Suppressor macrophage (primary cell): ENCODE data around the gene EPB41L2.
"Not testable (repeated sequence)": the region's sequence is repeated elsewhere in the genome, so short reads cannot be mapped to it uniquely, and the experiment has no call there.

ENCODE experiments used
- DNase-seq, 4 experiments: peaks; one replicate each; pipeline ENCODE4 v3.0.0-alpha.2; 2020 to 2022
- total RNA-seq, 17 experiments: gene quantifications; one replicate each; lab custom pipeline; 2026; ENCODE audit warnings: mixed read lengths in 6 of 17, inconsistent platforms in 3 of 17; lab: John Stamatoyannopoulos, UW

The EPB41L2 gene
- total RNA-seq = 45.9 to 156 (median 93.7) reads per million in 17 experiments

DNA sequence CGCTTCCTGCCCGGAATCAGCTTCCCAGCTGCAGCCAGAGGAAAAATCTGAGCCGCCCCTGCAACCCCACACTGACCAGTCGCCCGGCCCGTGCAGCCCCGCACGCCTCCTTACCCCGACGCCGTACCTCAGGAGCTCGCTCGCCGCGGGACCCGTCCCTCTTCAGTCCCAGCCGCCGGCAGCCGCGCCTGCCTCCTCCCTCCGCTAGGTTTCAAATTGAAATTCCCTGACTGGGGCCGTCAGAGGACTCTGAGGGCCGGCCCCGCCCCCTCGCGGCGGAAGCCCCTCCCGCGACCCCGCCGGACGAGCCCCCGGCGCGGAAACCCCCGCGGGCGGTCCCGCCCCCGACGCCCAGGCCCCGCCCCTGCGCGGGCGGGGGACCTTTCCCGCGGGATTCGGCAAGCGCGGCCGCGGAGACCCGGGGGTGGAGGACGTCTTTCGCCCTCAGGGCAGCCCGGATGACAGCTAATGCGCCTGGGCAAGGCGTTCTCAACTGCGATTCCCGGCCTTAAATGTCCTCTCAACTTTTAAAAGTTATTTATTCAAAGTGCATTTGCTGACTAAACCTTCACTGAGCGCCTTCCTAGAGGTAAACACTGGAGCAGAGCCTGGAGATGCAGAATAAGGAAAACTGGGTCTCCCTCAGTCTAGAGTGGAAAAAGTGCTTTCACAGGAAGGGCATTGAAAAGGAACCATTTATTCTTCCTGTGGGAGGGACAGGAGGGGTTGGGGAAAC lies at the start of gene EPB41L2:
Gene EPB41L2 (minus strand): TSS at position 218 of the 736 bp plus-strand sequence. CDS start 106,760 bp downstream, outside the sequence.
- peak; percentile 92 to 98 (median 95) for DNase-seq

- DNase-seq = no peak
These were observed 49.2 kb upstream of the EPB41L2 start for GRCh38 chr6:131112249-131112648.

- DNase-seq = peak in 1 of 4 experiments; percentile 2
These were observed 44.1 kb upstream of the EPB41L2 start for GRCh38 chr6:131107151-131107550.

DNA sequence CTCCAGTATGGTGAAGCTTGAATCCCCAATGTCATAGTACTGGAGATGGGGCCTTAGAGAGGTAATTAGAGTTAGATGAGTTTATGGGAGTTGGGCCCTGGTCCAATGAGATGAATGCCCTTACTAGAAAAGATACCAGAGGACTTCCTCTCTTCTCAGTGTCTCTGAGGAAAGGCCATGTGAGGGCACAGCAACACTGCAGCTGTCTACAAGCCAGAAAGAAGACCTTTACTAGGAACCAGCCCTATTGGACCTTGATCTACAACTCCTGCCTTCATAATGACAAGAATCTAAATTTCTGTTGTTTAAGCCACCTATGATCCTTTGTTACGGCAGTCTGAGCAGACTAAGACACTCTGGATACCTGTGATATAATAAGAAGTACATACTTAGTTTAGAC lies 40.9 kb upstream of the EPB41L2 start:
- peak in 2 of 4 experiments; percentile 16 to 18 for DNase-seq

DNA sequence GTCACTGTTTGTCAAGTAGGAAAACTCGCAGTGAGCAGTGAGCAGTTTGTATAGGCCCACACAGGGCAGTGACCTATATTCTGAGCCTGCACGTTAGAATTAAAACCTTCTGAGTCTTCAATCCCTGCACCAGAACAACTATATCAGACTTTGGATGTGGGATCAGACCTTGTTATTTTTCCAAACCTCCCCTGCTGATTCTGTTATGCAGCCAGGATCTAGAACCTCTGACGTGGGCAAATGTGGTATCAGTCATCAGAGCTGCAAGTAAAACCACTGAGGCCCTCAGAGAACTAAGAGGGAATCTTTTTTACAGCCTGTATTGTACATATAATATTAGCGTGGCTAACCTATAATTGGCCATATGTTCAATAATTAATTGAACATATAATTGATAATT lies 40.3 kb upstream of the EPB41L2 start:
- no peak for DNase-seq

- DNase-seq = no peak
These were observed 39.1 kb upstream of the EPB41L2 start for GRCh38 chr6:131101911-131102680.

- no peak for DNase-seq
These were observed 33.7 kb upstream of the EPB41L2 start for GRCh38 chr6:131096786-131097185.

DNA sequence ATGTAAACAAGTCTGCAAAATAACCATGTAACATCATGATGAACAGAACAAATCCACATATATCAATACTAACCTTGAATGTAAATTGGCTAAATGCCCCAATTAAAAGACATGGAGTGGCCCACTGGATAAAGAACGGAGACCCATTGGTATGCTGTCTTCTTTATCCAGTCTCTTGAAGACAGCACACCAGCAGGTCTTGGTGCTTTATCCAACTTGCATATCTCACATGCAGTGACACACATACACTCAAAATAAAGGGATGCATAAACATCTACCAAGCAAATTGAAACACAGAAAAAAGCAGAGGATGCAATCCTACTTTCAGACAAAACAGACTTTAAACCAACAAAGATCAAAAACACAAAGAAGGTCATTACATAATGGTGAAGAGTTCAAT lies 30.3 kb upstream of the EPB41L2 start:
- no peak for DNase-seq

DNA sequence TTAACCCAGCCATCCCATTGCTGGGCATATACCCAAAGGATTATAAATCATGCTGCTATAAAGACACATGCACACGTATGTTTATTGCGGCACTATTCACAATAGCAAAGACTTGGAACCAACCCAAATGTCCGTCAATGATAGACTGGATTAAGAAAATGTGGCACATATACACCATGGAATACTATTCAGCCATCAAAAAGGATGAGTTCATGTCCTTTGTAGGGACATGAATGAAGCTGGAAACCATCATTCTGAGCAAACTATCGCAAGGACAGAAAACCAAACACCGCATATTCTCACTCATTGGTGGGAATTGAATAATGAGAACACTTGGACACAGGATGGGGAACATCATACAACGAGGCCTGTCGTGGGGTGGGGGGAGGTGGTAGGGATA lies 28.9 kb upstream of the EPB41L2 start:
- DNase-seq = not testable (repeated sequence)

DNA sequence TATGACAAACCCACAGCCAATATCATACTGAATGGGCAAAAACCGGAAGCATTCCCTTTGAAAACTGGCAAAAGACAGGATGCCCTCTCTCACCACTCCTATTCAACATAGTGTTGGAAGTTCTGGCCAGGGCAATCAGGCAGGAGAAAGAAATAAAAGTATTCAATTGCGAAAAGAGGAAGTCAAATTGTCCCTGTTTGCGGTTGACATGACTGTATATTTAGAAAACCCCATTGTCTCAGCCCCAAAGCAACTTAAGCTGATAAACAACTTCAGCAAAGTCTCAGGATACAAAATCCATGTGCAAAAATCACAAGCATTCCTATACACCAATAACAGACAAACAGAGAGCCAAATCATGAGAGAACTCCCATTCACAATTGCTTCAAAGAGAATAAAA lies 27.3 kb upstream of the EPB41L2 start:
- DNase-seq = peak in 2 of 4 experiments; percentile 41 to 47

DNA sequence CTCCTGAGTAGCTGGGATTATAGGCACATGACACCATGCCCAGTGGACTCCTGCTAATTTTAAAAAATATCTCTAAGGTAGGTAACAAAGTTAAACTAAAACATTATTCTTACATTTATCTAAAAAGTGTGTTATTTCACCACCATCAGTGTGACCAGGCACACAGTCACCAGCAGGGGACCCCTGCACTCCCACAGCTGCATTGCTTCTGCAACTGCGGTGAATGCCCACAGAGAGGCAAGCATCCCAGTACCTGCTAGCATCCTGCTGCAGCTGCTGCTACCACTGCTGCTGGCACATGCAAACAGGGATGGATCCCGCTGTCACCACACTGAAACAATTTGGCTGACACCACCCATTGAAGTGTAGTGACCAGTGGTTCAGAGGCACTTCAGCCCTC lies 21.9 kb upstream of the EPB41L2 start:
- no peak for DNase-seq

DNA sequence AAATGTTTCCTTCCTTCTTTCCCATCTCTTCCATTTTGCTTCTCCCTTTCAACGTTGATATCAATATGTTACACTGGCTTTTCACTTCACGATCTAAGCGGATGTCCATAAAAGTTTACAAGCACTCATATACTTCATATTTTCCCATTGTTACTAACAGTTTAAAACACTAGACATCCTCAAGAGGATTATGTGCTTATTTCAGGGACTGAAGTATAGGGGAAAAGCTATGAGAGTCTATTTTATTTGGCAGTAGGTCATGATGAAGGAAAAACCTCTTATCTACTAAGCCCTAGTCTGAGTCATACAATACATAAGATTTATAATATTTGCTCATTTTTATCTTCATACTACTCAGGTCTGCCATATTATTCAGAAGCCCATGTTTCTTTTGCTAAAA lies 20.6 kb upstream of the EPB41L2 start:
- no peak for DNase-seq

- DNase-seq = no peak
These were observed 19.3 kb upstream of the EPB41L2 start for GRCh38 chr6:131082335-131082734.

- DNase-seq = no peak
These were observed 17.0 kb upstream of the EPB41L2 start for GRCh38 chr6:131080084-131080483.

GRCh38 chr6:131073577-131073976 lies 10.5 kb upstream of the EPB41L2 start:
- peak in 1 of 4 experiments; percentile 19 for DNase-seq

GRCh38 chr6:131070061-131070460 lies 7.0 kb upstream of the EPB41L2 start:
- no peak for DNase-seq

- no peak for DNase-seq
These were observed 5.1 kb upstream of the EPB41L2 start for GRCh38 chr6:131068165-131068564.

- no peak for DNase-seq
These were observed 4.5 kb upstream of the EPB41L2 start for GRCh38 chr6:131067521-131067920.

- DNase-seq = no peak
These were observed 2.8 kb upstream of the EPB41L2 start for GRCh38 chr6:131065824-131066171.

DNA sequence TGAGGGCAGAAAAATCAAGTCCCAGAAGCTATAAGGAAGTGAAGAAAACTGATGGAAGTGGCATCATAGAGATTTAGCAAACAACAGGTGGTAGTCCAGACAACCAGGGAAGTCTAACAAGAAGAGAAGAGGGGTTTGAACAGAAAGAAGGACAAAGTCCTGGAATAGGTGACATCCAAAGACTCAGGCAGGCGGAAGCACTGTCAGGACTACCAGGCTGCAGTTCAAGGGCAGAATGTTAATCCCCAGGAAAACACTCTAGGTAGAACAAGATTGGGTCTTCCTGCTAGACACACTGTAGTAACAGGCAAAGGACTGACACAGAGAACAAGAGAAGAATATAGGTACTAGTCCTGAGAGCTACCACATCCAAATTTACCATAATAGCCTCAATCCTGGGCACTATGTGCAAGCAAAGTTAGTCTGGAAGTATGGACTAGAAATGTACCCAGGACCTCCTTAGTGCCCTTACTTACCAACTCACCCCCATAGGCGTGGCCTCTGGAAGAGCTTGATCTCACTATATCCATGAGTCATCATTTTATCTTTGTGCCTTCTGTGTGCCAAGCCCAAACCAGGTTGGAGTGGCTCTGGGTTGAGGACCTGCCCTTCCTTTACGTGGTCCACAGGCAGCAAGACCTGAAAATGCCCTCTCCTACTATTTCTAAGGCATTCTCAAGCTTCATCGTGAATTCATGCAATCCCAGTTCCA lies 2.2 kb upstream of the EPB41L2 start:
- DNase-seq = no peak

DNA sequence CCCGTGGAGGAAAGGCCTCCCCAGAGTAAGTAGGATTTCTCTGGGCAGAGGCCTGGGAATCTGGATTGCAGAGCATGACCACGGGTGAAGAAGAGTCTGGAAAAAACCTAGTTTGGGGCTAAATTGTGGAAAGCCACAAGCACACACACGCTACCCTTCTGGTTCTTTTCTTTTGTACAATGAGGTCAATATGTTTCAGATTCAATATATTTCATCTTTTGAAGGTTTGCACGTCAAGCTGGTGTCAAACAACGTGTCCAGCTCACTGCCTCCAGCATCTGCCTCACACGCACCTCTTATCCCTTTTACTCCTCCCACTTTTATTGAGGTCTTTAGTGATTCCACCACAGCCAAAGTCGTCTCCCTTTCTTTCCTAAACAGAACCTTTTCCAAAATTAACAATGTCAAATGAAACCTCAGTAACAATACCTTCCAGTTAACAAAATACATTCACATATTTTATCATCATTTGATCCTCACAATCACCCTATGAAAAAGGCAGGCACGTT lies 773 bp upstream of the EPB41L2 start:
- peak in 1 of 4 experiments; percentile 70 for DNase-seq

- peak in 3 of 4 experiments; percentile 25 to 68 (median 49) for DNase-seq
These were observed 611 bp downstream of the EPB41L2 start for GRCh38 chr6:131062241-131063027.
